K562 (cell line): ENCODE measurements around the gene NTRK2. TPM values are rescaled to one million over a fixed set of nuclear protein-coding genes. Genes with fewer than 3 reads are reported as not detected.

Experiments used
- ATAC-seq: fragments of 200-7000 bp; cut with Tn5 transposase; 3 replicates; pipeline ENCODE4 v1.9.1; 2020; ENCODE audit warnings: moderate library complexity
- BruUV-seq: library from RNA; stranded (reverse); fragments of 400-500 nt; replicated peaks from 2 replicates; lab custom pipeline; 2021; lab: Mats Ljungman, UMichigan
- CTCF ChIA-PET: fragments of 300-600 bp; formaldehyde crosslinking; extraction: SDS; loops from one replicate; lab custom pipeline; 2021; ENCODE audit warnings: low intra/inter-chr PET ratio; lab: Yijun Ruan, JAX
- POLR2A ChIA-PET: fragments of 300-600, 350-650 bp; sonication (Branson Sonifier 250); formaldehyde crosslinking; extraction: SDS; loops from one replicate; lab custom pipeline; 2021; ENCODE audit warnings: antibody characterized with exemption, inconsistent platforms; lab: Yijun Ruan, JAX
- DNase-seq, 4 experiments: peaks; one replicate each; pipeline versions ENCODE4 v3.0.0 to v3.0.0-alpha.2; 2011 to 2018; ENCODE audit warnings: low spot score in 3 of 4, mixed read lengths in 3 of 4; ENCODE audit errors: extremely low read depth in 1 of 4
- FAIRE-seq: peaks from 2 replicates; lab custom pipeline; 2011; peaks lifted over from hg19 to GRCh38; lab: Jason Lieb, UNC
- H2AFZ ChIP-seq: 2 replicates; pipeline ENCODE4 v1.6.0; 2011; ENCODE audit warnings: low read depth, low read length, control low read depth, inconsistent platforms
- H3K27ac ChIP-seq: fragments of 200-600 bp; 3 replicates; pipeline ENCODE4 v1.8.0; 2011; ENCODE audit warnings: low read depth, mild to moderate bottlenecking, control low read depth, inconsistent platforms, low read length, moderate library complexity, mixed read lengths; ENCODE audit errors: extremely low read depth
- H3K27me3 ChIP-seq, 2 experiments: fragments of 300-600 bp in 1 of 2; 2 replicates in 1 of 2; 3 replicates in 1 of 2; pipeline versions ENCODE4 v1.6.0 to v1.8.0; 2011; ENCODE audit warnings: inconsistent platforms in 2 of 2, low read length in 2 of 2, mild to moderate bottlenecking in 1 of 2, mixed read lengths in 1 of 2, moderate library complexity in 1 of 2; ENCODE audit not compliant: control insufficient read depth in 2 of 2, insufficient read depth in 2 of 2
- H3K36me3 ChIP-seq: fragments of 300-600 bp; 3 replicates; pipeline ENCODE4 v1.8.0; 2011; ENCODE audit warnings: mild to moderate bottlenecking, low read length, inconsistent platforms; ENCODE audit not compliant: control insufficient read depth, insufficient read depth
- H3K4me1 ChIP-seq, 2 experiments: fragments of 200-600 bp in 1 of 2; replicated peaks in 1 of 2; 2 replicates in 1 of 2; 3 replicates in 1 of 2; pipeline versions ENCODE4 v1.5.1 to v1.8.0; 2011; ENCODE audit warnings: inconsistent platforms in 2 of 2, low read length in 2 of 2, mild to moderate bottlenecking in 1 of 2, mixed read lengths in 1 of 2, moderate library complexity in 1 of 2; ENCODE audit not compliant: control insufficient read depth in 2 of 2, insufficient read depth in 2 of 2
- H3K4me2 ChIP-seq: 2 replicates; pipeline ENCODE4 v1.6.1; 2011; ENCODE audit warnings: low read length, control low read depth, inconsistent platforms, mixed read lengths; ENCODE audit not compliant: insufficient read depth
- H3K4me3 ChIP-seq: fragments of 200-600 bp; sonication (generic), shearing (Covaris generic); 2 replicates; pipeline ENCODE4 v1.5.1; 2016; ENCODE audit warnings: control low read depth, inconsistent platforms
- H3K79me2 ChIP-seq: fragments of 200-600 bp; 3 replicates; pipeline ENCODE4 v1.8.0; 2011; ENCODE audit warnings: low read length, inconsistent platforms; ENCODE audit not compliant: control insufficient read depth, insufficient read depth
- H3K9ac ChIP-seq, 2 experiments: 2 replicates each; pipeline versions ENCODE4 v1.6.0 to v1.6.1; 2011; ENCODE audit warnings: low read depth in 2 of 2, low read length in 2 of 2, control low read depth in 1 of 2, inconsistent platforms in 1 of 2, mild to moderate bottlenecking in 1 of 2, mixed read lengths in 1 of 2; ENCODE audit not compliant: insufficient read depth in 1 of 2
- H3K9me1 ChIP-seq: one replicate; pipeline ENCODE4 v1.6.0; 2011; ENCODE audit warnings: inconsistent platforms, mild to moderate bottlenecking, low read length, moderate library complexity; ENCODE audit not compliant: control insufficient read depth, insufficient read depth
- H3K9me3 ChIP-seq: replicated peaks from 2 replicates; pipeline ENCODE4 v1.5.1; 2011; ENCODE audit warnings: low read depth, low read length, inconsistent platforms; ENCODE audit not compliant: control insufficient read depth, insufficient read depth
- H4K20me1 ChIP-seq: replicated peaks from 2 replicates; pipeline ENCODE4 v1.6.1; 2011; ENCODE audit warnings: low read length, inconsistent platforms, mixed read lengths; ENCODE audit not compliant: control insufficient read depth, insufficient read depth
- CREBBP ChIP-seq: IDR thresholded peaks from one replicate; pipeline ENCODE4 v1.6.1; 2012; ENCODE audit warnings: low read depth, mild to moderate bottlenecking, control low read depth, inconsistent platforms, low read length
- GATAD2A ChIP-seq: fragments of 450-650 bp; IDR thresholded peaks from 2 replicates; pipeline ENCODE4 v1.6.1; 2017
- KAT8 ChIP-seq: fragments of 450-650 bp; IDR thresholded peaks from 2 replicates; pipeline ENCODE4 v1.6.1; 2016; ENCODE audit warnings: low read depth, mild to moderate bottlenecking
- SP1 ChIP-seq: sonication (generic); formaldehyde crosslinking; IDR thresholded peaks from 2 replicates; pipeline ENCODE4 v1.8.1; 2022; ENCODE audit warnings: mild to moderate bottlenecking, missing genetic modification reagents
- SRSF3 ChIP-seq: fragments of 200-400 bp; formaldehyde crosslinking; IDR thresholded peaks from 2 replicates; pipeline ENCODE4 v1.6.1; 2016; ENCODE audit warnings: mild to moderate bottlenecking, low read length, moderate library complexity; ENCODE audit not compliant: insufficient read depth
- ZBTB17 ChIP-seq: fragments of 450-650 bp; formaldehyde crosslinking; IDR thresholded peaks from 2 replicates; pipeline ENCODE4 v1.4.0; 2020; ENCODE audit warnings: mild to moderate bottlenecking
- ZNF655 ChIP-seq: fragments of 250-450 bp; sonication (Bioruptor Pico); IDR thresholded peaks from 2 replicates; pipeline ENCODE4 v1.5.0; 2021
- WGBS: fragments of 100-300 bp; shearing (Covaris generic); methylation state at CpG from one replicate; pipeline ENCODE4 v1.1.6; 2016; ENCODE audit warnings: low coverage, mixed read lengths; ENCODE audit not compliant: insufficient coverage; ENCODE audit errors: missing lambda C conversion rate; 5-methylcytosine and 5-hydroxymethylcytosine counted together
- in situ Hi-C: fragments of 300-500 bp; cut with MboI; formaldehyde crosslinking; loops from 4 replicates; pipeline ENCODE4 v1.15.0; 2018; ENCODE audit warnings: inconsistent platforms, mixed read lengths
- intact Hi-C: fragments of 100-400 bp; cut with micrococcal nuclease; formaldehyde crosslinking; loops from 2 replicates; pipeline ENCODE4 v1.14.2; 2022
- polyA plus RNA-seq, 8 experiments: library from polyadenylated mRNA; depleted of rRNA in 4 of 8; stranded (reverse) in 5 of 8; unstranded in 3 of 8; fragments of >200 nt; fragmentation: Nextera tagmentation in 2 of 8; fragmentation: Illumina TruSeq in 1 of 8; extraction: Ambion mirVana in 2 of 8; extraction: Trizol in 1 of 8; gene quantifications; 2 replicates each; pipeline versions ENCODE4 v1.2.1 to v1.2.3, GENCODE V29; 2011 to 2014; ENCODE audit warnings: inconsistent platforms in 1 of 8, missing spikeins in 1 of 8
- total RNA-seq, 7 experiments: library from RNA; depleted of rRNA in 6 of 7; stranded (reverse); fragments of >200 nt in 6 of 7; fragmentation: Illumina TruSeq in 2 of 7; extraction: Trizol in 2 of 7; gene quantifications; 2 replicates each; pipeline versions ENCODE4 v1.2.1 to v1.2.3, GENCODE V29; 2011 to 2021; ENCODE audit warnings: low replicate concordance in 1 of 7

The NTRK2 gene
- total and polyA plus RNA-seq, 9 of the 15 experiments (the other 6 are each of a cell fraction or from before 2014, with no cell fraction given): not detected

- TF ChIP-seq ZNF655 (CRISPR knock-in tag) (no peak), CREBBP (no peak), SRSF3 (no peak)
Observed at GRCh38 chr9:84647699-84648098, 21.8 kb upstream of the NTRK2 start (continued).

GRCh38 chr9:84652496-84653120, 16.9 kb upstream of the NTRK2 start:
- DNase-seq (no peak), ATAC-seq (no peak), FAIRE-seq (no peak)
- Histone ChIP-seq H3K27me3 (no peaks in the 10 kb centered on the region), H3K9ac (no peak overlapping the region), H3K9me1 (no peaks in the 10 kb centered on the region), H3K36me3 (no peaks in the 10 kb centered on the region), H3K4me2 (no peak overlapping the region), H3K4me1 (no peaks in the 10 kb centered on the region), H3K4me3 (no peak overlapping the region), H3K27ac (no peak overlapping the region), H2AFZ (no peak overlapping the region), H3K79me2 (no peaks in the 10 kb centered on the region), H4K20me1 (no peaks in the 10 kb centered on the region), H3K9me3 (no peaks in the 10 kb centered on the region)
- no TSS peak for BruUV-seq
- 7% methylated on average over 3 of the region's 4 CpGs for WGBS
- in situ Hi-C loops (no loop called here), intact Hi-C loops (no loop called here)
- no peak for TF ChIP-seq ZBTB17 (CRISPR knock-in tag)
- TF ChIP-seq KAT8: no peak
- TF ChIP-seq SP1 (CRISPR knock-in tag): no peak
- no peak for TF ChIP-seq GATAD2A
- ChIA-PET POLR2A (no interaction called here), CTCF (no interaction called here)
